Anterior cingulate cortex (tissue), 58 donors: ENCODE results near the gene DPM2.

Experiments used
- DNase-seq, 58 donors: peaks; one replicate each; lab custom pipeline; 2025; lab: John Stamatoyannopoulos, UW

DPM2 gene

DNA sequence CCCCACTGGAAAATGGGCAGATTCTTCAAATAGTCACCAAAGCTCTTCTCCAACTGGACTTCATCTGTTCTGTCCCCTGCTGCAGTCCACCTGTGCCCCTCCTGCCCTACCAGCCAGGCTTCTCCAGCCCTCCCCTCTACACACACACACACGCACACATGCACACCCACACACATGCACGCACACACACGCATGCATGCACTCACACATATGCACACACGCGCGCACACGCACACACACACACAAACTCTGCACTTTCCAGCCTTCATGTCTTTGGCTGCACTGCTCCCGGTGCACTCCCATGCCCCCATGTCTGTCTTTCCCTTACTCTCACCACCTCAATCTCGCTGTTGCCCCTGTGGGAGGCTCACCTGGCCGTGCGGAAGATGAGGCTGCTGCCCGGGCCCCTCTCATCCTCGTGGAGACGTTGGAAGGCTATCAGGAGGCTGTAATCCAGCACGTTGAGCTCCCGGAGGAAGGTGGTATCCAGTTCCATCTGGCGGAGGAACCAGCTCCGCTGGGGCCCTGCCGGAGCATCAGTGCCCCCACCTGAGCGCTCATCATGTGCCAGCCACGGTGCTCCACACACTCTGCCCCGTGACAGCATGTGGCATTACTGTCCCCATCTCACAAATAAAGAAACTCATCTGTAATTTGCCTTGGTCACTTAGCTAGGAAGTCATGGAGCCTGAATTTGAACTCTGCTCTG is 12.8 kb downstream of the DPM2 start:
- no peak for DNase-seq

DNA sequence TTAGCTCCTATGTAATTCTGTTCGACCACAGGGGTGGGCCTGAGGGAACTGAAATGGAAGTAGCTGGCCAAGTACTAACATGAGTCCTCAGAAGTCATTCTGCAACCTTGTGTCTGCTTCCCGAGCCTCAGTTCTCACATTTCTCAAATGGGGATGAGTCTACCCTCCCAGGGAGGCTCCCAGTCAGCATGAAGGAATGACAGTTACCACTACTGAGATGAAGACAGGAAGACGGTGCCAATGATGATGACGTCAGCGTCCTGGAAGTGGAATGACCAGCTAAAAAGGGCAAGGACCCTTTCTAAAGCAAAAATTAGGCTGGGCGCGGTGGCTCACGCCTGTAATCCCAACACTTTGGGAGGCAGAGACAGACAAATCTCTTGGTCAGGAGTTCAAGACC is 13.9 kb downstream of the DPM2 start:
- DNase-seq = no peak

DNA sequence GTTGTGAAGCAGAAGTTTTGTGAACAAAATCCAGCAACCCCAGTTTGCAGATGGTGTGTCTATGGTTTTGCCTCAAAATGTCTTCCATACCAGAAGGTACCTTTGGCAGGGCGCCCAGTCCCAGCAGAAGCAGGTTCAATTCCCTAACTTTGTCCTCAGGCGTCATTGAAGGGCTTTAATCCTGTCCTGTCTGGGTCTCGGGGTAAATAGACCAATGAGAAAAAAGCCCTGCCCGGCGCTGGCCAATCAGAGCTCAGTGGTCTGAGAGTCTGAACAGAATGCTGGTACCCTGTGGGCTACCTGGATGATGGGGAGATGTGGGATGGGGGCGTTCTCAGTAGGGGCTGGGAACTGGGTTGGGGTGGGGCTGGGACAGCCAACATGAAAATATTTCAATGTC is 14.6 kb downstream of the DPM2 start:
- peak in 1 of 58 donors; percentile 29 for DNase-seq

DNA sequence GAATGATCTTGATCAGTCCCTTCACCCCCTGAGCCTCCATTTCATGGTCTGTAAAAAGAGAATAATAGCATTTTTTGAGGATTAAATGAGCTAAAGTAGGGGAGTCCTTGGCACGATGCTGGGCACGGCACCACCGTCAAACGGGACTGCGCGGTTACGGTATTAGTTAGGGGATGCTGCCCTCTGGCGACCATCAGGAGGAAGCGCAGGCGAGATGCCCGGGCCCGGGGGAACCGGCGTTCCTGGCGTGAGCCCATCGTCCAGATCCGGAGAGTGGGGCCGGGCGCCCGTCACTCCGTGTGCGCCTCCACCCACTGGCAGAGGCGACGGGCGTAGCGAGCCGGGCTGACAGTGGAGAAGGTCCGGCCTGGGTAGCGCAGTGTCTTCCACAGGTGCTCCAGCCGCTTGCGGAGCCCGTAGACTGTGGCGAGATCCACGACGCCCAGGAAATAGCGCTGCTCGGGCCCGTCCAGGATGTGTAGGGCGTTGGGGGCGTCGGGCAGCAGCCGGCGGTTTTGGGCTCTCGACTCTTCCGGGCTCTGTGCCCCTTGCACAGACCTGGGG is 16.0 kb downstream of the DPM2 start:
- peak in 44 of 58 donors; percentile 19 to 81 (median 44) for DNase-seq

DNA sequence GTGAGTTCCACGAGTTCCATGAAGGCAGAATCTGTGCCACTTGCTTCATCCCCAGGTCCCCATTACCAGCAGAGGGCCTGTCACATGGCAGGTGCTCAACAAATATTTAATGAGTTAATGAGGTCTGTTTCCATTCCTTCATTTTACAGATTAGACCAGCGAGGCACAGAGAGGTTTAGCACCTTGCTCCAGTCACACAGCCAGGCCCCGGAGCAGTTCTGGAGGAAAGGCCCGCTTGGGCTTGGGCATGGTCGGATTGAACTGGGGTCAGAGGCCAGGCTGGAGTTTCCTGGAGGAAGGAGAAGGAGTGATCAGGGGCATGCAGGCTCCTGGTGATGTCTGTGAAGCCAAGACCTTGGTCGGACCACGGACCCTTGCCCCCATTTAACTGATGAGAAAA is 16.9 kb downstream of the DPM2 start:
- no peak for DNase-seq

DNA sequence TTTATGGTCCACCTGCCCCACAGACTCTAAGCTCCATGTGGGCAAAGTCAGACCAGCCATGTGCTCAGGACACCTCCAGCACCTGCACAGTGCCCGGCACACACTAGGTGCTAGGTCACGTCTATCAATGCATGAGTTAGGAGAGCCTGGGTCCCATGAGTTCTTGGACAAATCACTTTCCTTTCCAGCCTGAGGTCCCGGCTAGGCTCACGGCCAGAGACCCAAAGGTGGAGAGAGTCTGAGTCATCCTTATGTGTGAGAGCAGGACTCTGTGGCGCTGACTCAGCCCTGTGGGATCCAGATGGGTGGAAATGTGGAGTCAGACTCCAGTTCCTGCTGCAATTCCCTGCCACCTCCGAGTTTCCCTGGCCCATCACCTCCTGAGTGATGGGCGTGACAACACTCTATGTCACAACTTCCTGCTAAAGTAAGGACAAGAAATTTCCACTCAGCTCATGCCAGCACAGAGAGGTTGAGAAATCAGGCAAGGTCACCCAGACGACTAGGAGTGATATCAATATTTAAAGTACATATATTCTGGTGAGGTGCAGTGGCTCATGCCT is 18.3 kb downstream of the DPM2 start:
- DNase-seq = peak in 12 of 58 donors; percentile 13 to 54 (median 37)

DNA sequence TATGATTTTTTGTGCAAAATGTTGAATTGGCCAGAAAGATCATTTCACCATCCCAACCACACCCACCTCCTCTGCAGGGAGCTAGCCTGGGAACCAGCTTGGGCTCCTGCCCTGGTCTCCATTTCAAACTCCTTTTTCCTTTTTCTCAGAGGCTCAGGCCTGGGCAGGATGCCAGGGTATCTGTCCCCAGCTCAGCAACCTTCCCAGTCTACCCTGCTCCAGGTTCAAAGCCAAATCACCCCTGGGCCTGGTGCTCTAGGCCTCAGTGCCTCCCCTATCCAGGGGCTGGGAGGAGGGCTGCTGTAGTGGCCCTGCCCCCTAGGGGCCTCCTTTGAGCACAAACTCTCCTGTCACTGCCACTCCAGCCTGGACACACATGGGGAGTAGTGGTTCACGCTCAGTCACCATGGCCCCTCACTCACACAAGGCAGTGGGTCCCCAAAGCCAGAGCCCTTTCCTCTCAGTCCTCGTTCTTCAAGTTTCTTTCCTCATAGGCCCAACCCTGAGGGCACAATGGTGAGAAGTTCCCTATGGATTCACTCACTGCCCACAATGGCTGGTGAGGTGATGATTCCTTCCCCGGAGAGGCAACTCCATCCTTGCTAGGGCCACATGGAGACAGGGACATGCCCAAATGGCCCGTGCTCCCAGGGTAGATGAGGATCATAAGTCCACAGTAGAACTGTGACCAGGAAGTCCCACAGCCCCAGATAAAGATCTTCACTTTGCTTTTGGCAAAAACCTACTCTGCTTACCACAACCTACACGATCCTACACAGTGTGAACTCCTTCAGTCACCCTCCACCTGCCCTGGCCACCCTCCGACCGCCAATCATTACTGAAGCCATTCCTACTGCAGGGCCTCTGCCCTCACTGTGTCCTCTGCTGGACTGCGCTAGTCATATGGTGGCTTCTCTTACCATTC is 19.2 kb downstream of the DPM2 start:
- DNase-seq = peak in 1 of 58 donors; percentile 37

DNA sequence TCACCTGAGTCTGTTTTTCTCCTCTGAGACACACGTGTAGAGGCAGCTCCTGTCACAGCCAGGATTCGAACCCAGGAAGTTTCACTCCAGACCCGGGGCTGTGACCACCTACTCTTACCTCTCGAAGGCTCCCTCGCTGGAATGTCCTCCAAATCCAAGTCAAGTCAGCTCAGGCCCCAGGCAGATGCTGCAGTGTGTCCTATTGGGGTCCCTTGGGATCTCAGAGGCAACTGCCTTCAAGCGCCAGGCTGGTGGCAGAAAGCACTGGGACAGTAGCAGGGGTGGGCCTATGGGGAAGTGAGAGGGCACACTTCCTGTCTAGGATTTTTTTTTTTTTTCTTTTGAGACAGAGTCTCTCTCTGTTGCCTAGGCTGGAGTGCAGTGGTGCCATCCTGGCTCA is 20.1 kb downstream of the DPM2 start:
- DNase-seq = no peak

DNA sequence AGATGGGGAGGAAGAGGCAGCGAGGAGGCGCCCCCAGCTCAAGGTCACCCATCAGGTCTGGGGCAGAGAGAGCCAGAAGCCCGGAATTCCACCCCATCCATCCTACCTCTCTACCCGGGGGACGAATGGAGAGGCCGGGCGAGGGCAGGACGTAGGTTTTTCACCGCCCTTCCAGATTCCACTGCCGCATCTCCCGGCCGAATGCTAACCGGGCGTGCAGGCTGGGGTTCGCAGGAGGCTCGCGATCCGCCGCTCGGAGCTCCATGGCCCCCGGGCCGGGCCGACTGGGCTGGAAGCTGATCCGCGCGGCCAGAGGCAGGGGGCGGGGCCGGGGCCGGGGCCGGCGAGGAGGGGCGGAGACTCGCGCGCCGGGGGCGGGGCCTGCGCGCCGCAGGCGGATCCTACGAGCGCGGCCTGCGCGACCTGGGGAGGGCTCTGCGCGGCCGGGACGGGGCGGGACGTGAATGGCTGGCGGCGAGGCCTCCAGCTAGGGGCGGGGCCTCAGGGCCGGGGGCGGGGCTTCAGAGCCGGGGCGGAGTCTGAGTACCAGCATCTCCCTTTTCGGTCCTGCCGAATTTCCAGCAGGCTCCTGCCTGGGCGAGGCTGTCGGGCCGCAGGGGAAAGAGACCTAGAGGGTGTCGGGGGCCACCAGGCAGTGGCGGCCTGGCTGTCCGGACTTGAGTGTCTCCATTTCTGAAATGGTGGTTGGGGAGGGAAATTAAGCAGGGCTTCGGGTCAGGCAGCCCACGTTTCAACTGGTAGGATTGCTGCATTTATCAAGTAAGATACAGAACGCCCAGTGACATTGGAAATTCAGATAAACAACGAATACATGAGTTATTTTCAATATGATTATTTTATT is 20.7 kb downstream of the DPM2 start, which contains the start of gene ST6GALNAC4:
Gene ST6GALNAC4, minus strand, starts transcription at position 322 of the 862 bp plus-strand sequence. CDS start 622 bp downstream, outside the sequence.
- peak; percentile 33 to 97 (median 91) for DNase-seq

DNA sequence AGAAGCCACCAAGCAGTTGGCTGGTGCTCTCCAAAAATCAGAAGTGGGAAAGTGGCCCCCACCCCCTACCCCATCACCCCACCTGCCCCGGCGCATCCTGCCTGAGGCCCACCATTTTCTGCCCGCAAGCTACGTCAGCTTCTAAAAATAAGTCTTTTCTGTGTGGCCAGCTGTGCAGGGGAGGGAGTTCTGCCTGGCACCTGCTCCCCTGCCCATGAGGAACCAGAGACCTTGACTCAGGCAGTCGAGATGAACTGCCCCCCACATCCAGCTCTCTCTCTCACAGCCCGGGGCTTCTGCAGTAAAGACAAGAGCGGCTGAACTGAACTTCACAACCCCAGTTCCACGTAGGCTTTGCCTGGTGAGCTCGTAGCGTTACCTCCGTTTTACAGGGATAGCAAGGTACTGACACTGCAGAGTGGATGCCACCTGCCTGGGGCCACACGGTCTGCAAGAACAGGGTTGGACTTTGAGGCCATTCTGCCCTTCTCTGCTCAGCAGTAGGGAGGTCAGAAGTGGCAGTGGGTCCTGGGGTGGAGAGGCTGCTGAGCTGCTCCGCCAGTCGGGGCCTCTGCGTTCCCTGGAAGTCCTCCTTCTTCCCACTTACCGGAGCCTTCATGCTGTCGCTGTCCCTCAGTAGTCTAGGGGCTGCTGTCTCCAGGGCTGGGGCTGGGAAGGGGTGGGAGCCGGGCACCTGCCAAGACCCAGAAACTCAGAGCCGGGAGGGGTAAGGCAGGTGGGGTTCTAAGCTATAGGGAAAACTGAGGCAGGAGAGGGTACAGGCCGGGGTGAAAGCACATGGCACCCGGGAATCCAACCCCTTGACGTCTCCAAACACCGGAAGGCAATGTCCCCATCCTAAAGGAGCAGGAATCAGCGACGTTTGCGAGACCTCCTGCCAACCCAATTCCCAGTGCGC is 21.6 kb downstream of the DPM2 start:
- DNase-seq = peak in 2 of 58 donors; percentile 26 to 34

DNA sequence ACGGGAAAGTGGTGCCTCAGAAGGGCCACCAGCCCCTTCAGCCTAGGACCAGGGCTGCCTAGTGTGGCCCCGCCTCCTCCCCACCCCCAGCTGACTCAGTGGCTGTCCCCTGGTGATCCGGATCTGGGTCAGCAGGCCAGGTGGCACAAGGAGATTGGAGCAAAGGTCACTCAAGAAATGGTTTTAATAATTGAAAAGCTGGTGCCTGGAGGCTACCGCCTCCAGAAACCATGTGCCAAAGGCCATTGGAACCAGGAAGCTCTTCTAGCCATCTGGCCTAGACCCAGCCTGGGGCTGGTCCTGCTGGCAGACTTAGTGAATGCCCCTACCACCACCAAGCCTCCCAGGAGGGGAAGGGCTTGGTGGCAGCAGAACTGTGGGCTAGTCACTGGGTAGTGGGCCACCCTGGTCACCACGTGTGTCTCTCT is 22.3 kb downstream of the DPM2 start:
- DNase-seq = no peak

DNA sequence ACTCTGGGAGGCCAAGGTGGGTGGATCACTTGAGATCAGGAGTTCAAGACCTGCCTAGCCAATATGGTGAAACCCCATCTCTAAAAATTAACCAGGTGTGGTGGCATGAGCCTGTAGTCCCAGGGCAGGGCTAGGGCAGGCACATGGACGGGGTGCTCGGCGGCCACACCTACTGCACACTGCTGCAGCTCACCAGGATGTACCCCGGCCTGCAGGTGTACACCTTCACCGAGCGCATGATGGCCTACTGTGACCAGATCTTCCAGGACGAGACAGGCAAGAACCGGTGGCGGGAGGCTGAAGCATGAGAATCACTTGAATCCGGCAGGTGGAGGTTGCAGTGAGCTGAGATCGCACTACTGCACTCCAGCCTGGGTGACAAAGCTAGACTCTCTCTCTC is 24.0 kb downstream of the DPM2 start:
- DNase-seq = no peak

DNA sequence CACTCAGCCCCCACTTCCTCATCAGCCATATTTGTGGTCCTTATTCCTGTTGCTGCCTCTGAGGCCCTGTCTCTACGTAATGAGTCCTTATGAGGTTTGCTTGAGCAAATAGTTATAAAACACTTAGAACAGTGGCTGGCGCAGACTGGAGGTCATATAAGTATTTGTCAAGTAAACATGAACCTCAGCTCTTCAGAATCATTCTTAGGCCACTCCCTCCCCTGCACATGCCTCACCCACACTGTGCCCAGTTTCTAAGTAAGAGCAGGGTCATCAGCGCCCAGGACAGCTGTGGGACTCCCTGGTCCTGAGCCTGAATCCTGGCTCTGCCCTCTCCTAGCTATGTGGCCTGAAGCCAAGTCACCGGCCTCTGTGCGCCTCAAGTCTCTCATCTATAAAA is 24.8 kb downstream of the DPM2 start:
- no peak for DNase-seq

DNA sequence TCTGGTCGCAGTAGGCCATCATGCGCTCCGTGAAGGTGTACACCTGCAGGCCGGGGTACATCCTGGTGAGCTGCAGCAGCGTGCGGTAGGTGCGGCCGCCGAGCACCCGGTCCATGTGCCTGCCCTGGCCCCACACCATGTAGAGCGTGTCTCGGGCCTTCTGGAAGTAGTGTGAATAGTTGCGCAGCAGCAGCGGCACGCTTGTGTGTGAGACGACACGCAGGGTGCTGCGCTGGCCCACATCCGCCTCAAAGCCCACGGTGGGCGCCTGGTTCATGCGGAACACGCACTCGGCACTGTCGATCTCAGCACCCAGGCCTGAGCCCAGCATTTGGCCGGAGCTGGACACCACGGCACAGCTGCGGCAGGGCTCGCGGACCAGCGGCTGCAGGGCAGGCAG is 25.4 kb downstream of the DPM2 start:
- DNase-seq = no peak

DNA sequence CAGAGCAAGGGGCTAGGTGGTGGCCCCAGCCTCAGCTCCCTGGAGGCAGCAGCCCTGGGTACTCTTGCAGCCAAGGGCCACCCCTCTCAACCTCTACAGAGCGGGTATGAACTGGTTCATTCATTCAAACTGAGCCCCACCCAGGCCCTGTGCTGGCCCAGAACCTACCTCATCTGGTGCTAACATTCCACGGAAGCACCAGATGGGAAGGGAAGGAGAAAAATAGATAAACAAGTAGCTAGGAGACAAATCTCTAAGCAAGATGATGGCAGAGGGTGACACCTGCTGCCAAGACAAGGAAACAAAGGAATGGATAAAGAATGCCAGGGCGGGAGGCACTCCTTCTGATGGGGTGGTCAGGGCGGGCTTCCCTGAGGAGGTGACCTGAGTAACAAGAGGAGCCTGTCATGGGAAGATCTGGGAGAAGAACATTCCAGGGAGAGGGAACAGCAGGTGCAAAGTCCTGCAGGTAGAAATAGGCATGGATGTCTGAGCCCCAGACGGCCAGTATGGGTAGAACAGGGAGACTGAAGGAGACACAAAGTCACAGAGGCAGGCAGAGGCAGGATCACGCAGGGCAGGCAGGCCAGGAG is 26.9 kb downstream of the DPM2 start:
- peak in 4 of 58 donors; percentile 9 to 40 (median 26) for DNase-seq

DNA sequence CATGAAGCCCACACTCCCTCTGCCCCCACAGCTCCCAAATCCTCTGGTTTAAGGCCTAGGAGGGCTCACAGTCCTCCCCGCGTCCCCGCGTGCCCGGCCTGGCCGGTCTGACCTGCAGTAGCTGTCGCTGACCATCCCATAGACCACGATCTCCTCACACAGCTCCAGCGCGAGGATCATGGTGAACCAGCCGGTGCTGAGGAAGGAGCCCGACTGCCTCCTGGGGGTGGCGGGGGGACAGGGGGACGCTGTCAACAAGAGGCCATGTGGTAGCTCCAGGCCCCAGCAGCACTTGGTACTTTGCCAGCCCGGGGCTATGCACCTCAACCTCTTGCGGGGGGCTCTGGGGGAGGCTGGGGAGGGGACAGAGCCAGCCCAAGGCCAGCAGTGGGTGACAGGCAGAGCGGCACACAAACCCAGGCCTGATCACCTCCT is 27.8 kb downstream of the DPM2 start:
- no peak for DNase-seq

DNA sequence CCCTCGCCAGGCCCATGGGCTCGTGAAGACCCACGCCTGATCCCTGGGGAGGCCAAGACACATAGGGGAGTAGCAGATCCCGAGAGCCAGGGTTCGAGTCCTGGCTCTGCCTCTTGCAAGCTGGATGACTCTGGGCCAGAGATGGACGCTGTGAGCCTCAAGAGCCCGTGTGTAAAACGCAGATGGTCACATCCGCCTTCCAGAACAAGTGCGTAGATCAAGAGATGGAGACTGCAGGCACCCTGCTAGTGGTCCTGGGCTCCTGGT is 29.1 kb downstream of the DPM2 start:
- no peak for DNase-seq

DNA sequence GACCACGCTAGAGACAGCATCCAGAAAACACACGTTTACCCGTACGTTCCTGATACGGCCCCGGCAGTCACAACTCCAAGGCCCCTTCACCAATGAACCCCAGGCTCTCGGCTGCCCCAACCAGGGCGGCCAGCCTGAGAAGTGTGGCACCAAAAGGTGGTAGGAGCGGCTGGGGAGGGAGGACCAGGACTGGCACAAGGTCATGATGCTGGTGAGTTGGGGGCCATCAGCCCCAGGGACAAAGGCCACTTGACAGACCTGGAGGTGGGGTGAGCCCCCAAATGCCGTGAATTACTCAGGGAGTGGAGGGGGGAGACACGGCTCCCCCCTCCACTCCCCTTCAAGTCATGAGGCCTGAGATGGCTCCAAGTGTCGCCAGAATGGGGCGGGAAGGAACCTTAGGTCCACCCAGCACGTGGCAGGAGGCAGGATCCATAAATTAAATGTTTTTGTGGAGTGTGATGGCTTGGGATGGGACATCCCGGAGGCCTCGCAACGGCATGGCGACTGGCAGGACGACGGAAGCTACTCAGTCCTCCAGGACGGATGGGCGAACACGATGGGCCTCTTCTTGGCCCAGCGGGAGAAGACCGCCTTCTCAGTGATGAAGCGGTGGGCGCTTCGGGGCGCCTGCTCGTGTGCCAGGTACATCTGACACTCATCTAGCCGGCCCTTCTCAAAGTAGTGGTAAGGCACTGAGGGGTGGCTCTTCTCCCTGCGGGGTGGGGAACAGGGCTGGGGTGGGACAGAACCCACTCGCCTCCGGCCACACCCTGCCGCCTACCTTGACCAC is 29.6 kb downstream of the DPM2 start:
- no peak for DNase-seq
